ENCODE measurements around the gene WDR36.

The WDR36 gene

DNA sequence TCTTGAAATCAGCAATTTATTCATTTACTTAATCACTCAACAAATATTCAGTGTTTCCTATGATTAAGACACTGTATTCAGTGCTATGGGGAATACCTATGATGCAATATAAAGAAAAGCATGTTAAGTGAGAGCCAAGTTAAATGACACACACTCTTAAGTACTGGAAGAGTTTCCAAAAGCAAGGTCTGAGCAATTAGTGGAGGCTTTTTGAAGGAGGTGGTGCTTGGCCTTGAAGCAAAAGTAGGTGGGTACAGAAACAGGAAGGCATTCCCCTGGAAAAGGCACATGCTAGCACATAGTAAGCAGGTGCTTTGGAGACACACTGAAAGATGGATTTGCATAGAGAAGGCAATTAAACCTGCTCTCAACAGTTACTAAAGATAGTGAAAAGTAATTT is 16.6 kb upstream of the WDR36 start:
- no peak for TF ChIP-seq CEBPB (IDR thresholded peaks at IDR 0.05)
- TF ChIP-seq TAF1 (IDR thresholded peaks at IDR 0.05; ENCODE audit: low read depth), result no peak
- no peak for TF ChIP-seq MAX (IDR thresholded peaks at IDR 0.05)
- no peak for TF ChIP-seq EGR1 (IDR thresholded peaks at IDR 0.05)
- TF ChIP-seq YY1 (IDR thresholded peaks at IDR 0.05; ENCODE audit: low read depth), result no peak

DNA sequence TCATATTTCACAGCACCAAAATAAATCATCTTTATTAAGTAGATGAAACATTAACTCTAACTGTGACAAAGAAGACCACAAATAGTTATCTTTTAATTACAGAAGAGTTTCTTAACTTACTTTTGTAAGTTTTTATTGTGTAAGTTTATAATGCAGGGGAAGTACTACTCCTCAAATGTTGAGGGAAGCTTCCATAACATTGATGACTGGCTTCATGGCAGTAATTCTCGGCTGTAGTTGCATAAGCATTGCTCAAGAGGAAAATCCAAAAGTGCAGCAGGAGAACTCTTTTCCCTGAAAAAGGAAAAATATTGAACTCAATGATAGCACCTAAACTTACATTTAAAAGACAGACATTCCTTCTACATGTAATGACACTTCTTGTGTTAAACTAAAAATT is 16.1 kb upstream of the WDR36 start:
- TF ChIP-seq REST (IDR thresholded peaks at IDR 0.05; ENCODE audit: low read depth) (no peak), YY1 (IDR thresholded peaks at IDR 0.05; ENCODE audit: low read depth) (no peak), FOXM1 (IDR thresholded peaks at IDR 0.05; ENCODE audit: borderline replicate concordance, low read depth) (no peak), NFIC (IDR thresholded peaks at IDR 0.05) (no peak), EGR1 (IDR thresholded peaks at IDR 0.05) (no peak), EP300 (IDR thresholded peaks at IDR 0.05; ENCODE audit: borderline replicate concordance) (no peak), ZBTB7A (IDR thresholded peaks at IDR 0.05; ENCODE audit: low read depth) (no peak), MAX (IDR thresholded peaks at IDR 0.05) (no peak), TEAD4 (IDR thresholded peaks at IDR 0.05) (no peak)

GRCh38 chr5:111077678-111078077 is 14.5 kb upstream of the WDR36 start:
- TF ChIP-seq YY1 (IDR thresholded peaks at IDR 0.05; ENCODE audit: low read depth) (no peak), CEBPB (IDR thresholded peaks at IDR 0.05) (no peak), TEAD4 (IDR thresholded peaks at IDR 0.05) (no peak), EGR1 (IDR thresholded peaks at IDR 0.05) (no peak), NFIC (IDR thresholded peaks at IDR 0.05) (no peak), RAD21 (IDR thresholded peaks at IDR 0.05; ENCODE audit: low read depth) (no peak), TAF1 (IDR thresholded peaks at IDR 0.05; ENCODE audit: low read depth) (no peak), EP300 (IDR thresholded peaks at IDR 0.05; ENCODE audit: borderline replicate concordance) (no peak), CREB1 (IDR thresholded peaks at IDR 0.05; ENCODE audit: low read depth) (no peak)

DNA sequence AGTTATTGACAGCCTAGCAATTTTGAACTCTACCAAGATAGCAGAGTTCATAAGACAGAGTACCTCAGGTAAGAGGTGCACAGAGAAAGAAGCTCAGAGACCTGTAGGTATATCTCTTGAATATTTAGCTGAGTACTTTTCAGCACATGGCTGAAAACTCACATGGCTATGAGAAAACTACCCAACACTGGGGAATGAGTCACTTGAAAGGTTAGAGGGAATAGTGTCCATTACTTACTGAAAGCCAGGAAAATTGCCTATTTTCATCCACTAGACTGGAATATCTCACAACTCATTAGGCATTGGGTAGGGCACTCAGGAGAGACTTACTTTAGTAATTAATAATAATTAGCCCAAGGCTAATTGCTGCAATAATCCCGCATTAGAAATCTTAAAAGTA is 12.3 kb upstream of the WDR36 start:
- TF ChIP-seq TEAD4 (IDR thresholded peaks at IDR 0.05), result no peak
- no peak for TF ChIP-seq EGR1 (IDR thresholded peaks at IDR 0.05)
- no peak for TF ChIP-seq EP300 (IDR thresholded peaks at IDR 0.05; ENCODE audit: borderline replicate concordance)
- TF ChIP-seq CREB1 (IDR thresholded peaks at IDR 0.05; ENCODE audit: low read depth), result no peak
- TF ChIP-seq ZBTB7A (IDR thresholded peaks at IDR 0.05; ENCODE audit: low read depth), result no peak
- TF ChIP-seq RAD21 (IDR thresholded peaks at IDR 0.05; ENCODE audit: low read depth), result no peak
- TF ChIP-seq YY1 (IDR thresholded peaks at IDR 0.05; ENCODE audit: low read depth), result no peak
- TF ChIP-seq, protein P1, sequence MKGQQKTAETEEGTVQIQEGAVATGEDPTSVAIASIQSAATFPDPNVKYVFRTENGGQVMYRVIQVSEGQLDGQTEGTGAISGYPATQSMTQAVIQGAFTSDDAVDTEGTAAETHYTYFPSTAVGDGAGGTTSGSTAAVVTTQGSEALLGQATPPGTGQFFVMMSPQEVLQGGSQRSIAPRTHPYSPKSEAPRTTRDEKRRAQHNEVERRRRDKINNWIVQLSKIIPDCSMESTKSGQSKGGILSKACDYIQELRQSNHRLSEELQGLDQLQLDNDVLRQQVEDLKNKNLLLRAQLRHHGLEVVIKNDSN (IDR thresholded peaks at IDR 0.05), result no peak
- TF ChIP-seq NFIC (IDR thresholded peaks at IDR 0.05), result no peak
- TF ChIP-seq CEBPB (IDR thresholded peaks at IDR 0.05), result no peak
- no peak for TF ChIP-seq MAX (IDR thresholded peaks at IDR 0.05)
- no peak for TF ChIP-seq TCF12 (IDR thresholded peaks at IDR 0.05; ENCODE audit: low read depth)
- no peak for TF ChIP-seq TAF1 (IDR thresholded peaks at IDR 0.05; ENCODE audit: low read depth)
- no peak for TF ChIP-seq REST (IDR thresholded peaks at IDR 0.05; ENCODE audit: low read depth)
- no peak for TF ChIP-seq FOXM1 (IDR thresholded peaks at IDR 0.05; ENCODE audit: borderline replicate concordance, low read depth)

- TF ChIP-seq FOXM1 (IDR thresholded peaks at IDR 0.05; ENCODE audit: borderline replicate concordance, low read depth), result no peak
- TF ChIP-seq, protein P1 (IDR thresholded peaks at IDR 0.05), result no peak
- TF ChIP-seq TEAD4 (IDR thresholded peaks at IDR 0.05), result no peak
- TF ChIP-seq NFIC (IDR thresholded peaks at IDR 0.05), result no peak
- TF ChIP-seq CEBPB (IDR thresholded peaks at IDR 0.05), result no peak
- no peak for TF ChIP-seq EGR1 (IDR thresholded peaks at IDR 0.05)
- no peak for TF ChIP-seq EP300 (IDR thresholded peaks at IDR 0.05; ENCODE audit: borderline replicate concordance)
- TF ChIP-seq ZBTB7A (IDR thresholded peaks at IDR 0.05; ENCODE audit: low read depth), result no peak
- TF ChIP-seq TCF12 (IDR thresholded peaks at IDR 0.05; ENCODE audit: low read depth), result no peak
- no peak for TF ChIP-seq CREB1 (IDR thresholded peaks at IDR 0.05; ENCODE audit: low read depth)
- no peak for TF ChIP-seq TAF1 (IDR thresholded peaks at IDR 0.05; ENCODE audit: low read depth)
- TF ChIP-seq MAX (IDR thresholded peaks at IDR 0.05), result no peak
- TF ChIP-seq RAD21 (IDR thresholded peaks at IDR 0.05; ENCODE audit: low read depth), result no peak
- TF ChIP-seq YY1 (IDR thresholded peaks at IDR 0.05; ENCODE audit: low read depth), result no peak
- no peak for TF ChIP-seq REST (IDR thresholded peaks at IDR 0.05; ENCODE audit: low read depth)
Measured at GRCh38 chr5:111083323-111083722, 8.8 kb upstream of the WDR36 start.

Measured in Ishikawa (cell line).